ENCODE data around the gene ITGAD.

The ITGAD gene

GRCh38 chr16:31367853-31368252, 25.3 kb upstream of the ITGAD start:
- H3K4me3 ChIP-seq (ENCODE audit: low read depth, low read length): no peak overlapping the region
- peaks cover 7% of the 10 kb centered on the region; the same call in 1 of the 2 replicates for H3K27me3 ChIP-seq (ENCODE audit: insufficient read depth, low read length)
- no peaks in the 10 kb centered on the region for H3K36me3 ChIP-seq (ENCODE audit: insufficient read depth, low read length)
- H3K4me1 ChIP-seq (ENCODE audit: control insufficient read depth, insufficient read depth, low read length, unreplicated experiment): no peaks in the 10 kb centered on the region
- H3K27ac ChIP-seq (ENCODE audit: low read depth, low read length): no peak overlapping the region
- no peaks in the 10 kb centered on the region for H3K79me2 ChIP-seq (ENCODE audit: control insufficient read depth, insufficient read depth, low read length, unreplicated experiment)
- no peak overlapping the region for H2AFZ ChIP-seq (ENCODE audit: low read length, unreplicated experiment)

- Histone ChIP-seq H3K79me2 (ENCODE audit: control insufficient read depth, insufficient read depth, low read length, unreplicated experiment) (no peaks in the 10 kb centered on the region), H3K27me3 (ENCODE audit: insufficient read depth, low read length) (peaks cover 31% of the 10 kb centered on the region), H2AFZ (ENCODE audit: low read length, unreplicated experiment) (no peak overlapping the region), H3K4me1 (ENCODE audit: control insufficient read depth, insufficient read depth, low read length, unreplicated experiment) (no peaks in the 10 kb centered on the region), H3K36me3 (ENCODE audit: insufficient read depth, low read length) (no peaks in the 10 kb centered on the region), H3K4me3 (ENCODE audit: low read depth, low read length) (no peak overlapping the region), H3K27ac (ENCODE audit: low read depth, low read length) (no peak overlapping the region)
Measured at GRCh38 chr16:31371008-31371407, 22.1 kb upstream of the ITGAD start.

DNA sequence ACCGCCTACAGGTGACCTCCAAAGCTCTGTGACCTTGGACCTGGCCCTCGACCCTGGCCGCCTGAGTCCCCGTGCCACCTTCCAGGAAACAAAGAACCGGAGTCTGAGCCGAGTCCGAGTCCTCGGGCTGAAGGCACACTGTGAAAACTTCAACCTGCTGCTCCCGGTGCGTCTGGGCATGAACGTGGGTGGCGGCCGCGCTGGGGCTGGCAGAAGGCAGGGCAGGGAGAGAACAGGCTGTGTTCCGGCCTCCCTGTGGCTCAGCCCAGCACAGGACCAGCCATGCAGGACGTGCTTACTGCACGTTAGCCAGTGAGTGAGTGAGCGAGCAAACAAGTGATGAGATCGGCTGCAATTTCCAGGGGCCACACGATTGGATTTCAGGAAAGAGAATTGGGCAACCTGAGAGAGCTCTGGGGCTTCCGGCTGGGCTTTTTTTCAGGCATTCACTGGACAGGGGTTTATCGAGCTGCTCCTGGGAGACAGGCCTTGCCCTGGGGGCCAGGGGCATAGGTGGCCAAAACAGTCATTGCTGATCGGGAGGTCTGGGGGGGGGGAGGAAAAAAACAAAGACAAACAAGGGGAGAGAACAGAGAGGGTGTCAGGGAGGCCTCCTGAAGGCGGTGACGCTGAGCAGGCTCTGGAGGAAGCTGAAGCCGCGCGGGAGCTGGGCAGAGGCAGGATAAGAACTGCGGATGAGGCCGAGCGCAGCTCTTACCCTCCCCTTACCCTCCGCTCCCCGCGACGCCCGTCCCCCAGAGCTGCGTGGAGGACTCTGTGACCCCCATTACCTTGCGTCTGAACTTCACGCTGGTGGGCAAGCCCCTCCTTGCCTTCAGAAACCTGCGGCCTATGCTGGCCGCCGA, 21.3 kb upstream of the ITGAD start:
- Histone ChIP-seq H3K79me2 (ENCODE audit: control insufficient read depth, insufficient read depth, low read length, unreplicated experiment) (no peaks in the 10 kb centered on the region), H3K4me3 (ENCODE audit: low read depth, low read length) (no peak overlapping the region), H3K36me3 (ENCODE audit: insufficient read depth, low read length) (no peaks in the 10 kb centered on the region), H3K4me1 (ENCODE audit: control insufficient read depth, insufficient read depth, low read length, unreplicated experiment) (no peaks in the 10 kb centered on the region), H2AFZ (ENCODE audit: low read length, unreplicated experiment) (no peak overlapping the region), H3K27ac (ENCODE audit: low read depth, low read length) (no peak overlapping the region), H3K27me3 (ENCODE audit: insufficient read depth, low read length) (peaks cover 33% of the 10 kb centered on the region)

DNA sequence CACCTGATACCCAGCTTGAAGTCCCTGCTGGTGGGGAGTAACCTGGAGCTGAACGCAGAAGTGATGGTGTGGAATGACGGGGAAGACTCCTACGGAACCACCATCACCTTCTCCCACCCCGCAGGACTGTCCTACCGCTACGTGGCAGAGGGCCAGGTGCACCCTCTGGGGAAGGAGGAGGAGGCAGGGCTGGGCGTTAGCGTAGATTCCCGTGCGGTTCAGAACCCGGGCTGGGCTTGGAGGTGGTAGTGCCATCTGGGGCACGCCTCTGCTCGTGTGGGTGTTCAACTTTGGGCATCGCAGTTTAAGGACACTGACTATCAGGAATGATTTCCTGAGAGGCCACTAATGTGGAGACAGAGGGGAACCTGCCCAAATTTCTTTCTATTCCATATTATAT, 19.9 kb upstream of the ITGAD start:
- H2AFZ ChIP-seq (ENCODE audit: low read length, unreplicated experiment): no peak overlapping the region
- H3K27ac ChIP-seq (ENCODE audit: low read depth, low read length): no peak overlapping the region
- H3K27me3 ChIP-seq (ENCODE audit: insufficient read depth, low read length): peaks cover 35% of the 10 kb centered on the region
- H3K79me2 ChIP-seq (ENCODE audit: control insufficient read depth, insufficient read depth, low read length, unreplicated experiment): no peaks in the 10 kb centered on the region
- H3K4me1 ChIP-seq (ENCODE audit: control insufficient read depth, insufficient read depth, low read length, unreplicated experiment): no peaks in the 10 kb centered on the region
- no peak overlapping the region for H3K4me3 ChIP-seq (ENCODE audit: low read depth, low read length)
- no peaks in the 10 kb centered on the region for H3K36me3 ChIP-seq (ENCODE audit: insufficient read depth, low read length)

DNA sequence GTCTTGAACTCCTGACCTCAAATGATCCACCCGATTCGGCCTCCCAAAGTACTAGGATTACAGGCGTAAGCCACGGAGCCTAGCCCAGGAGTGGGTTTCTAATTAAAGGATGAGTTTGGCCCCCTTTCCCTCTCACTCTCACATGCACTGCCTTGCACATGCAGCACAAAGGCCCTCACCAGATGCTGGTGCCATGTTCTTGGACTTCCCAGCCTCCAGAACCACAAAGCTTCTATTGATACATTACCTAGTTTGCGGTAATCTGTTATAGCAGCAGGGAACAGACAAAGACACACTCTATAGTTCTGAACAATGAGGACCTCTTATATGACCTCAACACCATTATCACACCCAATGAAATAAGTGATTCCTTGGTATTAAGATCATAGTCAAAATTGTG, 17.9 kb upstream of the ITGAD start:
- Histone ChIP-seq H2AFZ (ENCODE audit: low read length, unreplicated experiment) (no peak overlapping the region), H3K27ac (ENCODE audit: low read depth, low read length) (no peak overlapping the region), H3K36me3 (ENCODE audit: insufficient read depth, low read length) (no peaks in the 10 kb centered on the region), H3K4me1 (ENCODE audit: control insufficient read depth, insufficient read depth, low read length, unreplicated experiment) (no peaks in the 10 kb centered on the region), H3K27me3 (ENCODE audit: insufficient read depth, low read length) (peaks cover 37% of the 10 kb centered on the region), H3K79me2 (ENCODE audit: control insufficient read depth, insufficient read depth, low read length, unreplicated experiment) (no peaks in the 10 kb centered on the region), H3K4me3 (ENCODE audit: low read depth, low read length) (no peak overlapping the region)

- Histone ChIP-seq H3K79me2 (ENCODE audit: control insufficient read depth, insufficient read depth, low read length, unreplicated experiment) (no peaks in the 10 kb centered on the region), H3K36me3 (ENCODE audit: insufficient read depth, low read length) (no peaks in the 10 kb centered on the region), H2AFZ (ENCODE audit: low read length, unreplicated experiment) (no peak overlapping the region), H3K4me1 (ENCODE audit: control insufficient read depth, insufficient read depth, low read length, unreplicated experiment) (no peaks in the 10 kb centered on the region), H3K4me3 (ENCODE audit: low read depth, low read length) (no peak overlapping the region), H3K27me3 (ENCODE audit: insufficient read depth, low read length) (peaks cover 32% of the 10 kb centered on the region), H3K27ac (ENCODE audit: low read depth, low read length) (no peak overlapping the region)
Measured at GRCh38 chr16:31376705-31377104, 16.4 kb upstream of the ITGAD start.

DNA sequence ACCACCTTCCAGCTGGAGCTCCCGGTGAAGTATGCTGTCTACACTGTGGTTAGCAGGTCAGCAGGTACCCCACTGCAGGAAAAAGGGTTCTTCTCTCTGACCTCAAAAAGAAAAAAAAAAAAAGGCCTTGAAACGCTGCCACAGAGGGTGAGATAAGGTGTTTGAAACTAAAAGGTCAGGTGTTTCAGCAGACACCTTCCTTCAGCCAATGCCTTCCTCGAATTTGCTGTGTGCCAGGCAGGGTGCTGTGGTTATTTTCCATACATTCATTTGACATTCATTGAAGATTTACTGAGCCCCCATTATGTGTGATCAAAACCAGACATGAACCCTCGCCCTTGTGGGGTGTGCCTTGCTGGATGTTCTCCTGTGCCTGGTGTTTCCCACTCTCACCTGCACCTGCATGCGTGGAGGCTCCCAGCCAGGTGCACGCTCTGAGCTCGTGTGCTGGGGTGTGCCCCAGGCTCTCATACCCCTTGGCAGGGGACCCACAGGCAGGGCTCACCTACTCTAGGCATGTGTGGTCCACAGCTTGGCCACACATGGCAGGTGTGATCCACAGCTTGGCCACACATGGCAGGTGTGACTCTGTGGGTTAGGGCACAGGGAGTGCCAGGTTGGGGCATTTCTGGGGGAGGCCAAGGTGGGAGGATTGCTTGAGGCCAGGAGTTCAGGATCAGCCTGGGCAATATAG, 15.8 kb upstream of the ITGAD start:
- Histone ChIP-seq H3K27me3 (ENCODE audit: insufficient read depth, low read length) (peaks cover 32% of the 10 kb centered on the region), H3K27ac (ENCODE audit: low read depth, low read length) (no peak overlapping the region), H3K36me3 (ENCODE audit: insufficient read depth, low read length) (no peaks in the 10 kb centered on the region)

DNA sequence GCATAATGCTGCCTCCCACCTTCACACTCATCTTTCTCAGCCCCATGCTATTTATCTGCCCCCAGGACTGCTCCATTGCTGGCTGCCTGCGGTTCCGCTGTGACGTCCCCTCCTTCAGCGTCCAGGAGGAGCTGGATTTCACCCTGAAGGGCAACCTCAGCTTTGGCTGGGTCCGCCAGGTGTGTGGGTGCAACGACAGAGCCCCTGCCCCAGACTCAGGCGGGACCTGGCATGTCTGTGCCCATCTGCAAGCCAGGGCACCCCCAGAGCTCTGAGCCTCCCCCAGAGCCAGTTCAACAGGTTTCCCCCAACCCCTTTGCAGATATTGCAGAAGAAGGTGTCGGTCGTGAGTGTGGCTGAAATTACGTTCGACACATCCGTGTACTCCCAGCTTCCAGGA, 12.9 kb upstream of the ITGAD start:
- no peaks in the 10 kb centered on the region for H3K4me1 ChIP-seq (ENCODE audit: control insufficient read depth, insufficient read depth, low read length, unreplicated experiment)
- H3K79me2 ChIP-seq (ENCODE audit: control insufficient read depth, insufficient read depth, low read length, unreplicated experiment): no peaks in the 10 kb centered on the region
- peaks cover 21% of the 10 kb centered on the region for H3K27me3 ChIP-seq (ENCODE audit: insufficient read depth, low read length)
- H2AFZ ChIP-seq (ENCODE audit: low read length, unreplicated experiment): no peak overlapping the region
- H3K4me3 ChIP-seq (ENCODE audit: low read depth, low read length): no peak overlapping the region
- H3K36me3 ChIP-seq (ENCODE audit: insufficient read depth, low read length): no peaks in the 10 kb centered on the region
- no peak overlapping the region for H3K27ac ChIP-seq (ENCODE audit: low read depth, low read length)

More for the DNA sequence above, 15.8 kb upstream of the ITGAD start:
- H3K4me1 ChIP-seq (ENCODE audit: control insufficient read depth, insufficient read depth, low read length, unreplicated experiment): no peaks in the 10 kb centered on the region
- no peak overlapping the region for H2AFZ ChIP-seq (ENCODE audit: low read length, unreplicated experiment)
- no peak overlapping the region for H3K4me3 ChIP-seq (ENCODE audit: low read depth, low read length)
- no peaks in the 10 kb centered on the region for H3K79me2 ChIP-seq (ENCODE audit: control insufficient read depth, insufficient read depth, low read length, unreplicated experiment)

DNA sequence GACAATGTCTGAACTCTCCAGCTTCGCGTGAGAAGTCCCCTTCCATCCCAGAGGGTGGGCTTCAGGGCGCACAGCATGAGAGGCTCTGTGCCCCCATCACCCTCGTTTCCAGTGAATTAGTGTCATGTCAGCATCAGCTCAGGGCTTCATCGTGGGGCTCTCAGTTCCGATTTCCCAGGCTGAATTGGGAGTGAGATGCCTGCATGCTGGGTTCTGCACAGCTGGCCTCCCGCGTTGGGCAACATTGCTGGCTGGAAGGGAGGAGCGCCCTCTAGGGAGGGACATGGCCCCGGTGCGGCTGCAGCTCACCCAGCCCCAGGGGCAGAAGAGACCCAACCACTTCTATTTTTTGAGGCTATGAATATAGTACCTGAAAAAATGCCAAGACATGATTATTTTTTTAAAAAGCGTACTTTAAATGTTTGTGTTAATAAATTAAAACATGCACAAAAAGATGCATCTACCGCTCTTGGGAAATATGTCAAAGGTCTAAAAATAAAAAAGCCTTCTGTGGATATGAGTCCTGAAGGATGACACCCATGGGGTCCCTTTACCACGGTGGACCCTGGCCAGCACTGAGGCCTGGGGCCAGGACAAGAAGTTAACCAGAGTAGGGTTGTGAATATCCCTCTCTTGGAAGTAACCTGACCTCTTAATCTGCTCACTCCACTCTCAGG, 10.5 kb upstream of the ITGAD start:
- Histone ChIP-seq H3K27ac (ENCODE audit: low read depth, low read length) (no peak overlapping the region), H3K27me3 (ENCODE audit: insufficient read depth, low read length) (peaks cover 15% of the 10 kb centered on the region), H3K4me3 (ENCODE audit: low read depth, low read length) (no peak overlapping the region), H2AFZ (ENCODE audit: low read length, unreplicated experiment) (no peak overlapping the region), H3K36me3 (ENCODE audit: insufficient read depth, low read length) (no peaks in the 10 kb centered on the region), H3K79me2 (ENCODE audit: control insufficient read depth, insufficient read depth, low read length, unreplicated experiment) (no peaks in the 10 kb centered on the region), H3K4me1 (ENCODE audit: control insufficient read depth, insufficient read depth, low read length, unreplicated experiment) (peaks cover 9% of the 10 kb centered on the region)

DNA sequence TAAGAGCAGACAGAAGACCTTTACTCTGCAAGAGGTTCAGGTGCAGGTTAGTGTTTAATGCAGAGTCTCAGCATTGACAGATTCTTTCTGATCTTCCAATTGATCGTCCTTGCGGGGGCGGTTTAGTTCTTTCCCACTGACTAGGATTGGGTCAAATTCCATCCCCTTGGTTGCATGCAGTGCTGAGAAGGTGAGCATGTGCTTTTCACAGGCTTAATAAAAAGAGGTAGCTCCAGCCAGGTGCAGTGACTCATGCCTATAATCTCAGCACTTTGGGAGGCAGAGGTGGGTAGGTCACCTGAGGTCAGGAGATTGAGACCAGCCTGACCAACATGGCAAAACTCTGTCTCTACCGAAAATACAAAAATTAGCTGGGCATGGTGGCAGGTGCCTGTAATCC, 7.5 kb upstream of the ITGAD start:
- Histone ChIP-seq H3K36me3 (ENCODE audit: insufficient read depth, low read length) (no peaks in the 10 kb centered on the region), H2AFZ (ENCODE audit: low read length, unreplicated experiment) (no peak overlapping the region), H3K4me1 (ENCODE audit: control insufficient read depth, insufficient read depth, low read length, unreplicated experiment) (peaks cover 9% of the 10 kb centered on the region), H3K4me3 (ENCODE audit: low read depth, low read length) (no peak overlapping the region), H3K27me3 (ENCODE audit: insufficient read depth, low read length) (peaks cover 29% of the 10 kb centered on the region), H3K79me2 (ENCODE audit: control insufficient read depth, insufficient read depth, low read length, unreplicated experiment) (no peaks in the 10 kb centered on the region), H3K27ac (ENCODE audit: low read depth, low read length) (no peak overlapping the region)
